GM18508 (cell line): ENCODE data around the gene SLC5A10.
"Not testable (repeated sequence)": the region's sequence is repeated elsewhere in the genome, so short reads cannot be mapped to it uniquely, and the experiment has no call there.

Source experiments
- ATAC-seq: cut with Tn5 transposase; IDR thresholded peaks from one replicate; pipeline ENCODE4 v1.9.1; 2021; ENCODE audit warnings: moderate number of reproducible peaks; ENCODE audit not compliant: insufficient read depth, unreplicated experiment

SLC5A10 gene

GRCh38 chr17:18951941-18952842 lies at the start of gene SLC5A10:
Gene SLC5A10 (plus strand): TSS chr17:18952165. CDS start chr17:18952206, 41 bp downstream.
- no peak for ATAC-seq

DNA sequence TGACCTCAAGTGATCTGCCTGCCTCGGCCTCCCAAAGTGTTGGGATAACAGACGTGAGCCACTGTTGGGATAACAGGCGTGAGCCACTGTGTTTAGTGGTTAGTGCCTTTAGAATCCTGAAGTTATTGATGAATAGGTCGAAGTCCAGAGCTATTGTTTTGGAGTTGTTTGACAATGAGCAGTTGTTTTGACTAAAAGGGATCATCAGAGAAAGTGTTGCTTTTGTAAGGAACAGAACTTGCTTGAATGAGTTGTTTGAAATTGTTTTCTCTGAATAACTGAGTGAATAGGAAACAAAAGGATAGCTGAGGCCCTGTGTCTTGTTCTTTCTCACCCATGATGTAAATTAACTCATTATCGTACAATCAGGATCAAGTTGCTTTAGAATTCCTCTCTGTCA lies 47.5 kb upstream of the SLC5A10 start:
- no peak for ATAC-seq

- no peak for ATAC-seq
These were observed 46.7 kb upstream of the SLC5A10 start for GRCh38 chr17:18905226-18905625.

DNA sequence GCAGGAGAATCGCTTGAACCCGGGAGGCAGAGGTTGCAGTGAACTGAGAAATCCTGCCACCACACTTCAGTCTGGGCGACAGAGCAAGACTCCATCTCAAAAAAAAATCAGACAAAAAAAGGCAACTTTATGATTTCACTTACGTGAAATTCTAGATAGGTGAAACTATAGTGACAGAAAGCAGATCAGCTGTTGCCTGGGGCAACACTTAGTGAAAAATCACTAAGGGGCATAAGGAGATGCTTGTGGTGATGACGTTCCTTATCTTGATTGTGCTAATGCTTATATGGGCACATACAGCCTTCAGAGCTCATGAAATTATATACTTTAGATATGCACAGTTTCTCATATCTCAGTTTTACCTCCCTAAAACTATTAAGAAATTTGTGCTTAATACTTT lies 41.6 kb upstream of the SLC5A10 start:
- ATAC-seq, result no peak

- no peak for ATAC-seq
These were observed 41.1 kb upstream of the SLC5A10 start for GRCh38 chr17:18910881-18911280.

DNA sequence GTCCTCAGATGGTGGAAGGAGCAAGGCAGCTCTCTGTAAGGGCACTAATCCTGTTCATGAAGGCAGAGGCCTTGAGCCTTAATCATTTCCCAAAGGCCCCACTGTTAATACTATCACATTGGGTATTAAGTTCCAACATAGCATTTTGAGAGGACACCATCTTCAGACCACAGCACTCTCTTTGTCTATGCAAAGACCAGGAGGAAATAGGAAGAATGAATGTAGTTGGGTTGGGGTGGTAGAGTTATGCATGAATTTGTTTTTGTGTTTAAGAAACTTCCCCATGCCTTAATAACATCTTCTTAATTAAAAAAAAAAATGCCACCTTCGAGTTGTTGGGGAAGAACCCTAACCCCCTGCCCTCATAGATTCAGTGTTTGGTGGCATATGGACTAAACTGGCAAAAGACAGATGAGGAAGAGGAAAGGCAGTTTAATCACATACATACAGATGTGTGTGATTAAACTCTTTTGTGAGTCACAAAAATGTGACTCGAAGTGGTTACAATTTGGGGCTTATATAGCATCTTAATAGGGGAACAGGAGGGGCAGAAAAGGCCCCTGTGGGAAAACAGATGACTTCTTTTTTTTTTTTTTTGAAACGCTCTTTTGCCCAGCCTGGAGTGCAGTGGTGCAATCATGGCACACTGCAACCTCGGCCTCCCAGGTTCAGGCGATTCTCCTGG lies 35.0 kb upstream of the SLC5A10 start:
- no peak for ATAC-seq

DNA sequence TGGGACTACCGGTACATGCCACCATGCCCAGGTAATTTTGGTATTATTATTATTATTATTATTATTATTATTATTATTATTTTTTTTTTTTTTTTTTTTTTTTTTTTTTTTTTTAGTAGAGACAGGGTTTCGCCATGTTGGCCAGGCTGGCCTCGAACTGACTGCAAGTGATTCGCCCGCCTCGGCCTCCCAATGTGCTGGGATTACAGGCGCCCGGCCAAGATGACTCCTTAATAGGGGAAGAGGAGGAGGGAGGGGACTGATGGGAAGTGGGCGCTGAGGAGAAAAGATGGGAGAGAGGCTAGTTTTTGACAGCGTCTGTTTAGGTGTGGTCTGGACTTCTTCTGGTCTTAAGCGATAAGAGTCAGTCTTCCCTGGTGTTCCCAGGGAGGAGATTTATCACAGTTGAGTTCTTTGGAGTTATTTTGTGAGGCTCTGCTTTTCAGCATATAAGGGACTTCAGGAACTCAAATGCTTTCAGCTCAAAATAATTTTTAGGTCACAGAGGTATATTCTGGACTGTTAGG lies 34.4 kb upstream of the SLC5A10 start:
- no peak for ATAC-seq

GRCh38 chr17:18919963-18920362 lies 32.0 kb upstream of the SLC5A10 start:
- ATAC-seq, result no peak

DNA sequence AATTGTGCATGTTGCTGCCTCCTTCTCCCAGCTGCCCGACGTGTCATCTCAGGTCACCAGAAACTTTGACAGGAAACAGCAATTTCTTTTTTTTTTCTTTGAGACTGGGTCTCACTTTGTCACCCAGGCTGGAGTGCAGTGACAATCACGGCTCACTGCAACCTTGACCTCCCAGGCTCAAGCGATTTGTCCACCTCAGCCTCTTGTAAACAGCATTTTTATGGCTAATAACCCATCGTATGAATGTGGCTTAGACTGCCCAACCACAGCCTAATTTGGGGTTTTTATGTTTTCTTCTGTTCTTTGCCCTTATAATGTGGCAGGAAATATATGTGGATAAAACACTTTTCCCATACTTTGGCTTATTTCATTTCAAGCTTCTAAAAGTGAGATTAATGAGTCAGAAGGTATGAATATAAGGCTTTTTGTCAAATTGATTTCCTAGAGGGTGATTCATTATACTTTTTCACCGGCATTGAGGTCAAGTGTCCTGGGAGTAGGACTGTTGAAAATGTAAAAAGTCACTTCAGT lies 31.0 kb upstream of the SLC5A10 start:
- no peak for ATAC-seq

DNA sequence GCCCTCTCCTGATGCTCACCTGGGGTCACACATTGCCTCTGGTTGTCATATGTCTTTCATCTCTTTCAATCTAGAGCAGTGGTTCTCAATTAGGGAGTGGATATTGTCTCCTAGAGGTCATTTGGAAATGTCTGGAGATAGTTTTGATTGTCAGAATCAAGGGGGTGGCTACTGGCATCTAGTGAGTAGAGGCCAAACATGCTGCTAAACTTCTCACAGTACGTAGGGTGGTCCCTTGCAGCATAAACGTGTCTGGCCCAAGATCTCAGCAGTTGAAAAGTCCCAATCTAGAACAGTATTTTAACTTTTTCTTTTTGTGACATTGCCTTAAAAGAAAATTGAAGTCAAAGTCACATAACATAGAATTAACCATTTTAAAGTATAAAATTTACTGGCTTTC lies 30.5 kb upstream of the SLC5A10 start:
- no peak for ATAC-seq

DNA sequence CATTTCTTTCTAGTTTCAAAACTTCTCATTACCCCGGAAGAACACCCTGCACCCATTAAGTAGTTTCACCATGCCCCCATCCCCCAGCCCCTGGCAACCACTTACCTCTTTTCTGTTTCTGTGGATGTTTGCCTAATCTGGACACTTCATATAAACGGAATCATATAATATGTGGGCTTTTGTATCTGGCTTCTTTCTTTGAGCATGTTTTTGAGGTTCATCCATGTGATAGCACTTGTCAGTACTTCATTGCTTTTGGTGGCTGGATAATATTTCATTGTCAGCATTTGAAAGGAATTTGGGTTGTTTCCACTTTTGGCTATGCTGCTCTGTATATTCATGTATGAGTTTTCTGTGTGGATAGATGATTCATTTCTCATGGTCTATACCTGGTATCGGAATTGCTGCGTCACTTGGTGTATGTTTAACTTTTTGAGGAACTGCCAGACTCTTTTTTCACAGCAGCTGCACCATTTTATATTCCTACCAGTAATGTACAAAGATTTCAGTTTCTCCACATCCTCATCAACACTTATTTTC lies 30.0 kb upstream of the SLC5A10 start:
- ATAC-seq, result peak; percentile 65

DNA sequence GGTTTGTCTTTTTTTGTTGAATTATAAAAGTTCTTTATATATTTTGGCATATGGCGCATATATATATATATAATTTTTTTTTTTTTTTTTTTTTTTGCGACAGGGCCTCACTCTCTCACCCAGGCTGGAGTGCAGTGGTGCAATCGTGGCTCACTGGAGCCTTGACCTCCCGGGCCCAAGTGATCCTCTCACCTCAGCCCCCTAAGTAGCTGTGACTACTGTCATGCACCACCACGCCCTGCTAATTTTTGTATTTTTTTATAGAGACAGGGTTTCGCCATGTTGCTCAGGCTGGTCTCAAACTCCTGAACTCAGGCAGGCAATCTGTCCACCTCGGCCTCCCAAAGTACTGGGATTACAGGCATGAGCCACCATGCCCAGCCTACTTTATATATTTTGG lies 29.4 kb upstream of the SLC5A10 start:
- ATAC-seq, result not testable (repeated sequence)

GRCh38 chr17:18925187-18925586 lies 26.8 kb upstream of the SLC5A10 start:
- ATAC-seq, result no peak

GRCh38 chr17:18928628-18929125 lies 23.3 kb upstream of the SLC5A10 start:
- no peak for ATAC-seq

- ATAC-seq, result no peak
These were observed 19.5 kb upstream of the SLC5A10 start for GRCh38 chr17:18932360-18933055.

- ATAC-seq, result no peak
These were observed 18.6 kb upstream of the SLC5A10 start for GRCh38 chr17:18933102-18934058.

GRCh38 chr17:18937981-18938691 lies 13.8 kb upstream of the SLC5A10 start:
- no peak for ATAC-seq

GRCh38 chr17:18938692-18939023 lies 13.3 kb upstream of the SLC5A10 start:
- no peak for ATAC-seq
